Gastrocnemius medialis (tissue), 4 donors: Measurements from ENCODE around the gene HBZ. TPM values are rescaled to one million over a fixed set of nuclear protein-coding genes. Genes with fewer than 3 reads are reported as not detected.
"Not testable (repeated sequence)": the region's sequence is repeated elsewhere in the genome, so short reads cannot be mapped to it uniquely, and the experiment has no call there.

ENCODE experiments used
- ATAC-seq, 2 donors: fragments of 150-250 bp; one replicate each; pipeline ENCODE4 v1.9.1; 2016
- DNase-seq, 2 donors: peaks; one replicate each; pipeline ENCODE4 v3.0.0-alpha.2; 2019
- H3K27ac ChIP-seq, 4 donors: fragments of 200-600 bp; sonication (generic); 1 replicate in 1 of 4; 2 replicates in 3 of 4; pipeline ENCODE4 v1.5.1; 2016 to 2018; ENCODE audit warnings: mild to moderate bottlenecking in 2 of 4, moderate library complexity in 1 of 4
- H3K27me3 ChIP-seq, 3 donors: fragments of 200-600 bp; sonication (generic) in 2 of 3; 1 replicate in 1 of 3; 2 replicates in 2 of 3; pipeline versions ENCODE4 v1.5.1 to v1.6.0; 2016 to 2019; ENCODE audit warnings: mild to moderate bottlenecking in 1 of 3, moderate library complexity in 1 of 3
- H3K36me3 ChIP-seq, 2 donors: fragments of 200-600 bp; sonication (generic) in 1 of 2; one replicate each; pipeline ENCODE4 v1.5.1; 2017 to 2018
- H3K4me1 ChIP-seq, 2 donors: fragments of 200-600 bp; sonication (generic) in 1 of 2; one replicate each; pipeline ENCODE4 v1.5.1; 2016 to 2017; ENCODE audit warnings: mild to moderate bottlenecking in 2 of 2
- H3K4me3 ChIP-seq, 4 donors: fragments of 200-600 bp; sonication (generic) in 3 of 4; 1 replicate in 1 of 4; 2 replicates in 3 of 4; pipeline ENCODE4 v1.5.1; 2016 to 2019; ENCODE audit warnings: mild to moderate bottlenecking in 2 of 4
- H3K9me3 ChIP-seq, 3 donors: fragments of 200-600 bp; sonication (generic) in 2 of 3; 1 replicate in 1 of 3; 2 replicates in 2 of 3; pipeline ENCODE4 v1.5.1; 2016 to 2019
- POLR2A ChIP-seq, 2 donors: fragments of 450-650 bp; IDR thresholded peaks; one replicate each; pipeline ENCODE4 v1.6.1; 2017; ENCODE audit warnings: antibody characterized with exemption in 2 of 2, mild to moderate bottlenecking in 2 of 2, moderate library complexity in 2 of 2
- in situ Hi-C, 4 donors: fragments of 200-750 bp; cut with MboI; loops; one replicate each; pipeline versions ENCODE4 v1.15.0 to v1.8.0; 2017; ENCODE audit warnings: low sequenced_read_pairs in 4 of 4
- intact Hi-C: fragments of 100-400 bp; cut with DNase I; formaldehyde crosslinking; loops from one replicate; pipeline ENCODE4 v1.15.1; 2023; ENCODE audit warnings: low total_unique reads
- total RNA-seq, 4 donors: library from RNA; depleted of rRNA; stranded (reverse); fragments of >200 nt; gene quantifications; one replicate each; pipeline versions ENCODE4 v1.1.0 to v1.2.3, GENCODE V29; 2016
- TF ChIP-seq, protein P1 (sequence below), 5 experiments: fragments of 450-650 bp in 3 of 5; fragments of 200-600 bp in 2 of 5; sonication (generic) in 2 of 5; IDR thresholded peaks in 4 of 5; conservative IDR thresholded peaks in 1 of 5; 1 replicate in 4 of 5; 2 replicates in 1 of 5; pipeline ENCODE4 v1.5.1; 2016 to 2019; ENCODE audit warnings: antibody characterized with exemption in 5 of 5, mild to moderate bottlenecking in 3 of 5, moderate library complexity in 3 of 5

The HBZ gene
- total RNA-seq, 4 donors from 2014 or later, result not detected

DNA sequence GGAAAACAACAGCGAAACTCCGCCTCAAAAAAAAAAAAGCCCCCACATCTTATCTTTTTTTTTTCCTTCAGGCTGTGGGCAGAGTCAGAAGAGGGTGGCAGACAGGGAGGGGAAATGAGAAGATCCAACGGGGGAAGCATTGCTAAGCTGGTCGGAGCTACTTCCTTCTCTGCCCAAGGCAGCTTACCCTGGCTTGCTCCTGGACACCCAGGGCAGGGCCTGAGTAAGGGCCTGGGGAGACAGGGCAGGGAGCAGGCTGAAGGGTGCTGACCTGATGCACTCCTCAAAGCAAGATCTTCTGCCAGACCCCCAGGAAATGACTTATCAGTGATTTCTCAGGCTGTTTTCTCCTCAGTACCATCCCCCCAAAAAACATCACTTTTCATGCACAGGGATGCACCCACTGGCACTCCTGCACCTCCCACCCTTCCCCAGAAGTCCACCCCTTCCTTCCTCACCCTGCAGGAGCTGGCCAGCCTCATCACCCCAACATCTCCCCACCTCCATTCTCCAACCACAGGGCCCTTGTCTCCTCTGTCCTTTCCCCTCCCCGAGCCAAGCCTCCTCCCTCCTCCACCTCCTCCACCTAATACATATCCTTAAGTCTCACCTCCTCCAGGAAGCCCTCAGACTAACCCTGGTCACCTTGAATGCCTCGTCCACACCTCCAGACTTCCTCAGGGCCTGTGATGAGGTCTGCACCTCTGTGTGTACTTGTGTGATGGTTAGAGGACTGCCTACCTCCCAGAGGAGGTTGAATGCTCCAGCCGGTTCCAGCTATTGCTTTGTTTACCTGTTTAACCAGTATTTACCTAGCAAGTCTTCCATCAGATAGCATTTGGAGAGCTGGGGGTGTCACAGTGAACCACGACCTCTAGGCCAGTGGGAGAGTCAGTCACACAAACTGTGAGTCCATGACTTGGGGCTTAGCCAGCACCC is 22.8 kb downstream of the HBZ start:
- no peaks in the 10 kb centered on the region for H3K9me3 ChIP-seq
- H3K27ac ChIP-seq, result no peak overlapping the region
- no peaks in the 10 kb centered on the region for H3K4me1 ChIP-seq
- intact Hi-C loops (no loop called here), in situ Hi-C loops (no loop called here)
- H3K27me3 ChIP-seq, result peaks cover 61 to 68% (median 62%) of the 10 kb centered on the region in 3 donors
- no peaks in the 10 kb centered on the region for H3K36me3 ChIP-seq
- DNase-seq (no peak), ATAC-seq (no peak)
- H3K4me3 ChIP-seq, result no peak overlapping the region
- TF ChIP-seq, protein P1, sequence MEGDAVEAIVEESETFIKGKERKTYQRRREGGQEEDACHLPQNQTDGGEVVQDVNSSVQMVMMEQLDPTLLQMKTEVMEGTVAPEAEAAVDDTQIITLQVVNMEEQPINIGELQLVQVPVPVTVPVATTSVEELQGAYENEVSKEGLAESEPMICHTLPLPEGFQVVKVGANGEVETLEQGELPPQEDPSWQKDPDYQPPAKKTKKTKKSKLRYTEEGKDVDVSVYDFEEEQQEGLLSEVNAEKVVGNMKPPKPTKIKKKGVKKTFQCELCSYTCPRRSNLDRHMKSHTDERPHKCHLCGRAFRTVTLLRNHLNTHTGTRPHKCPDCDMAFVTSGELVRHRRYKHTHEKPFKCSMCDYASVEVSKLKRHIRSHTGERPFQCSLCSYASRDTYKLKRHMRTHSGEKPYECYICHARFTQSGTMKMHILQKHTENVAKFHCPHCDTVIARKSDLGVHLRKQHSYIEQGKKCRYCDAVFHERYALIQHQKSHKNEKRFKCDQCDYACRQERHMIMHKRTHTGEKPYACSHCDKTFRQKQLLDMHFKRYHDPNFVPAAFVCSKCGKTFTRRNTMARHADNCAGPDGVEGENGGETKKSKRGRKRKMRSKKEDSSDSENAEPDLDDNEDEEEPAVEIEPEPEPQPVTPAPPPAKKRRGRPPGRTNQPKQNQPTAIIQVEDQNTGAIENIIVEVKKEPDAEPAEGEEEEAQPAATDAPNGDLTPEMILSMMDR (IDR thresholded peaks at IDR 0.05 in 4 of 5, conservative IDR thresholded peaks at IDR 0.05 in 1 of 5), result no peak
- TF ChIP-seq POLR2A (IDR thresholded peaks at IDR 0.05), result no peak

DNA sequence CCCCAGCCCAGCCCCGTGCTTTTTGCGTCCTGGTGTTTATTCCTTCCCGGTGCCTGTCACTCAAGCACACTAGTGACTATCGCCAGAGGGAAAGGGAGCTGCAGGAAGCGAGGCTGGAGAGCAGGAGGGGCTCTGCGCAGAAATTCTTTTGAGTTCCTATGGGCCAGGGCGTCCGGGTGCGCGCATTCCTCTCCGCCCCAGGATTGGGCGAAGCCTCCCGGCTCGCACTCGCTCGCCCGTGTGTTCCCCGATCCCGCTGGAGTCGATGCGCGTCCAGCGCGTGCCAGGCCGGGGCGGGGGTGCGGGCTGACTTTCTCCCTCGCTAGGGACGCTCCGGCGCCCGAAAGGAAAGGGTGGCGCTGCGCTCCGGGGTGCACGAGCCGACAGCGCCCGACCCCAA is 23.6 kb downstream of the HBZ start:
- ATAC-seq, in situ Hi-C loops, H3K9me3 ChIP-seq, H3K36me3 ChIP-seq, H3K27ac ChIP-seq, intact Hi-C loops, DNase-seq, H3K4me3 ChIP-seq, H3K4me1 ChIP-seq: not testable (repeated sequence)
- peaks cover 63 to 68% (median 63%) of the 10 kb centered on the region in 3 donors for H3K27me3 ChIP-seq

DNA sequence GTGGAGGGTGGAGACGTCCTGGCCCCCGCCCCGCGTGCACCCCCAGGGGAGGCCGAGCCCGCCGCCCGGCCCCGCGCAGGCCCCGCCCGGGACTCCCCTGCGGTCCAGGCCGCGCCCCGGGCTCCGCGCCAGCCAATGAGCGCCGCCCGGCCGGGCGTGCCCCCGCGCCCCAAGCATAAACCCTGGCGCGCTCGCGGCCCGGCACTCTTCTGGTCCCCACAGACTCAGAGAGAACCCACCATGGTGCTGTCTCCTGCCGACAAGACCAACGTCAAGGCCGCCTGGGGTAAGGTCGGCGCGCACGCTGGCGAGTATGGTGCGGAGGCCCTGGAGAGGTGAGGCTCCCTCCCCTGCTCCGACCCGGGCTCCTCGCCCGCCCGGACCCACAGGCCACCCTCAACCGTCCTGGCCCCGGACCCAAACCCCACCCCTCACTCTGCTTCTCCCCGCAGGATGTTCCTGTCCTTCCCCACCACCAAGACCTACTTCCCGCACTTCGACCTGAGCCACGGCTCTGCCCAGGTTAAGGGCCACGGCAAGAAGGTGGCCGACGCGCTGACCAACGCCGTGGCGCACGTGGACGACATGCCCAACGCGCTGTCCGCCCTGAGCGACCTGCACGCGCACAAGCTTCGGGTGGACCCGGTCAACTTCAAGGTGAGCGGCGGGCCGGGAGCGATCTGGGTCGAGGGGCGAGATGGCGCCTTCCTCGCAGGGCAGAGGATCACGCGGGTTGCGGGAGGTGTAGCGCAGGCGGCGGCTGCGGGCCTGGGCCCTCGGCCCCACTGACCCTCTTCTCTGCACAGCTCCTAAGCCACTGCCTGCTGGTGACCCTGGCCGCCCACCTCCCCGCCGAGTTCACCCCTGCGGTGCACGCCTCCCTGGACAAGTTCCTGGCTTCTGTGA is 24.3 kb downstream of the HBZ start, which contains the start of gene HBA1:
Gene HBA1 (plus strand): TSS at position 204 of the 906 bp plus-strand sequence. CDS start 37 bp downstream, at position 241.
- H3K4me3 ChIP-seq, intact Hi-C loops, H3K4me1 ChIP-seq, H3K36me3 ChIP-seq, DNase-seq, H3K27ac ChIP-seq, ATAC-seq, in situ Hi-C loops, H3K9me3 ChIP-seq: not testable (repeated sequence)
- peaks cover 59 to 64% (median 59%) of the 10 kb centered on the region in 3 donors for H3K27me3 ChIP-seq

DNA sequence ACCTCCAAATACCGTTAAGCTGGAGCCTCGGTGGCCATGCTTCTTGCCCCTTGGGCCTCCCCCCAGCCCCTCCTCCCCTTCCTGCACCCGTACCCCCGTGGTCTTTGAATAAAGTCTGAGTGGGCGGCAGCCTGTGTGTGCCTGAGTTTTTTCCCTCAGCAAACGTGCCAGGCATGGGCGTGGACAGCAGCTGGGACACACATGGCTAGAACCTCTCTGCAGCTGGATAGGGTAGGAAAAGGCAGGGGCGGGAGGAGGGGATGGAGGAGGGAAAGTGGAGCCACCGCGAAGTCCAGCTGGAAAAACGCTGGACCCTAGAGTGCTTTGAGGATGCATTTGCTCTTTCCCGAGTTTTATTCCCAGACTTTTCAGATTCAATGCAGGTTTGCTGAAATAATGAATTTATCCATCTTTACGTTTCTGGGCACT is 25.0 kb downstream of the HBZ start:
- no peak for DNase-seq
- no peaks in the 10 kb centered on the region for H3K9me3 ChIP-seq
- peaks cover 57 to 63% (median 57%) of the 10 kb centered on the region in 3 donors for H3K27me3 ChIP-seq

DNA sequence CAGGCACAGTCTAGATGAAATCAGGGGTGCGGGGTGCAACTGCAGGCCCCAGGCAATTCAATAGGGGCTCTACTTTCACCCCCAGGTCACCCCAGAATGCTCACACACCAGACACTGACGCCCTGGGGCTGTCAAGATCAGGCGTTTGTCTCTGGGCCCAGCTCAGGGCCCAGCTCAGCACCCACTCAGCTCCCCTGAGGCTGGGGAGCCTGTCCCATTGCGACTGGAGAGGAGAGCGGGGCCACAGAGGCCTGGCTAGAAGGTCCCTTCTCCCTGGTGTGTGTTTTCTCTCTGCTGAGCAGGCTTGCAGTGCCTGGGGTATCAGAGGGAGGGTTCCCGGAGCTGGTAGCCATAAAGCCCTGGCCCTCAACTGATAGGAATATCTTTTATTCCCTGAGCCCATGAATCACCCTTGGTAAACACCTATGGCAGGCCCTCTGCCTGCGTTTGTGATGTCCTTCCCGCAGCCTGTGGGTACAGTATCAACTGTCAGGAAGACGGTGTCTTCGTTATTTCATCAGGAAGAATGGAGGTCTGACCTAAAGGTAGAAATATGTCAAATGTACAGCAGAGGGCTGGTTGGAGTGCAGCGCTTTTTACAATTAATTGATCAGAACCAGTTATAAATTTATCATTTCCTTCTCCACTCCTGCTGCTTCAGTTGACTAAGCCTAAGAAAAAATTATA is 25.7 kb downstream of the HBZ start:
- intact Hi-C loops (no loop called here), in situ Hi-C loops (no loop called here)
- Histone ChIP-seq H3K27me3 (peaks cover 57 to 63% (median 57%) of the 10 kb centered on the region in 3 donors), H3K4me1 (peaks cover 8 to 10% of the 10 kb centered on the region in 2 donors), H3K9me3 (no peaks in the 10 kb centered on the region), H3K36me3 (no peaks in the 10 kb centered on the region), H3K4me3 (no peak overlapping the region), H3K27ac (no peak overlapping the region)
- ATAC-seq (no peak), DNase-seq (no peak)
- TF ChIP-seq, protein P1 (IDR thresholded peaks at IDR 0.05 in 4 of 5, conservative IDR thresholded peaks at IDR 0.05 in 1 of 5), result no peak
- no peak for TF ChIP-seq POLR2A (IDR thresholded peaks at IDR 0.05)

More for the DNA sequence above, 25.0 kb downstream of the HBZ start:
- Histone ChIP-seq H3K4me1 (peaks cover 8 to 10% of the 10 kb centered on the region in 2 donors), H3K27ac (no peak overlapping the region), H3K36me3 (no peaks in the 10 kb centered on the region), H3K4me3 (no peak overlapping the region)
- in situ Hi-C loops (no loop called here), intact Hi-C loops (no loop called here)
- no peak for ATAC-seq
- no peak for TF ChIP-seq POLR2A (IDR thresholded peaks at IDR 0.05)
- TF ChIP-seq, protein P1 (IDR thresholded peaks at IDR 0.05 in 4 of 5, conservative IDR thresholded peaks at IDR 0.05 in 1 of 5), result no peak
